Ramos (cell line): ENCODE measurements around the gene ANGEL1.

Source experiments
- in situ Hi-C: fragments of 300-500 bp; cut with MboI; formaldehyde crosslinking; loops from one replicate; pipeline ENCODE4 v1.14.3; 2022; ENCODE audit warnings: low sequenced_read_pairs; ENCODE audit not compliant: unreplicated experiment

The ANGEL1 gene

GRCh38 chr14:76780058-76780345, 32.7 kb downstream of the ANGEL1 start:
- in situ Hi-C loops: no loop called here

DNA sequence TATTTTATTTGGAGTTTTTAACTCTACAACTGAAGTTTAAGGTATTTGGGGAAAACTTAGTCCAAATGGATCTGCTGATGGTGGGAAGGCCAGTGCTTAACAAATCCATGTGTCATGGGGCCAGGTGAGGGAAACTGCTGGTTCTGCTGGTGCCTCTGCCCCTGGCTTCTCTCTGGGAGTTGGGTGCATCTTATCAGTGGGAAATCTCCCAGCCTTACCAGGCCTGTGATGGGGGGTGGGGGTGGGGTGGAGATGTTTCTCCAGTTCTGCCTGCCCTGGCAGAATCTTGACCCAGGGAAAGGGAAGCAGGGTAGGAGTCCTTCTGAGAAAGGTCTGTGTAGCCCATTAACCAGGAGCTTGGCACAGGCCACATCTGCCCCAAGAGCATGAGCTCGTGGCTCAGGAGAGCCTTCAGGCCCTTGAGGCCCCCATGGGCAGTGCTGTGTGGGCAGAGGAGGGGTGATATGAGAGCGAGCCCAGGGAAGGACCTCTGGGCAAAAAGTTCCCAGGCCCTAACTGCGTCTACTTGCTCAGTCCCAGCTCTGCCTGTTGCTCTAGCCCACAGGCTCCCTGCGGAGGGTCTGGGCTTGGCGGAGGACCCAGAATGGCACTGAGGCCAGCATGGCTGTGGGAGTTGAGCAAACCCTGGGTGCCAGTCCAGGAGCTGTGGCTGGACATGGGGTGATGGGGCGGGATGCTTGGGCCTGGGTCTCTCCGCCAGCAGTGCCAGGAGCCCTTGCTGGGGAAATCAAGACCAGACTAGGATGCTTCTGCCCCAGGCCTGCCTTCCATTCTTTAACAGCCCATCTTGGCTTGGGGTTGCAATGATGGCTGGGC, 33.2 kb downstream of the ANGEL1 start:
- in situ Hi-C loops: no loop called here

DNA sequence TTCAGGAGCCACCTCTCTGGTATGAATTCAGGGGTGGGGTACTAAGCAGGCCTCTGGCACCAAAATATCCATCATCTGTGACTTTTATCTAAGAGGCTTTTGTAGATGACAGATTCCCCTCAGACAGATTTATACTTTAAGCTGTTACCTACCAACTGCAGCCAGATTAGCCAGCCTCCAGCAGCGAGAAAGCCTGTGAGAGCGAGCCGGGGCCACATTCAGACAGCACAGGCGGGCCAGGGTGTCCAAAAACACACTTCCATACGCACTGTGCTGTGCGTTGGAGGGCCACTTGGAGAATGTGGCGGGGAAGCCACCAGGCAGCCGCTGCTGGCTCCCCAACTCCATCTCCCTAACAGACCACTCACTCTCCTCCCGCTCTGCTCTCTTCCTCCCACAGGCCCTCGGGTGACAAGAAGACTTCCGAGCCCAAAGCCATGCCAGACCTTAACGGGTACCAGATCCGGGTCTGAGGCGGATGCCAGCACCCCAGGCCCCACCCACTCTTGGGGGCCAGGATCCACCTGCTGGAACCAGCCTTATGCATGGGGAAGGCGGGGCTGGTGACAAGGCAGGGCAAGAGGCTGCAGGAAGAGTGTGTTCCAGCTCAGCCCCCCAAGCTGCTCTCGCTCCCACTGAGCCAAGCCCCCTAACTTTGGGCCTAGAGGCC, 34.0 kb downstream of the ANGEL1 start:
- in situ Hi-C loops: no loop called here

GRCh38 chr14:76777721-76778120, 35.0 kb downstream of the ANGEL1 start:
- in situ Hi-C loops: no loop called here

DNA sequence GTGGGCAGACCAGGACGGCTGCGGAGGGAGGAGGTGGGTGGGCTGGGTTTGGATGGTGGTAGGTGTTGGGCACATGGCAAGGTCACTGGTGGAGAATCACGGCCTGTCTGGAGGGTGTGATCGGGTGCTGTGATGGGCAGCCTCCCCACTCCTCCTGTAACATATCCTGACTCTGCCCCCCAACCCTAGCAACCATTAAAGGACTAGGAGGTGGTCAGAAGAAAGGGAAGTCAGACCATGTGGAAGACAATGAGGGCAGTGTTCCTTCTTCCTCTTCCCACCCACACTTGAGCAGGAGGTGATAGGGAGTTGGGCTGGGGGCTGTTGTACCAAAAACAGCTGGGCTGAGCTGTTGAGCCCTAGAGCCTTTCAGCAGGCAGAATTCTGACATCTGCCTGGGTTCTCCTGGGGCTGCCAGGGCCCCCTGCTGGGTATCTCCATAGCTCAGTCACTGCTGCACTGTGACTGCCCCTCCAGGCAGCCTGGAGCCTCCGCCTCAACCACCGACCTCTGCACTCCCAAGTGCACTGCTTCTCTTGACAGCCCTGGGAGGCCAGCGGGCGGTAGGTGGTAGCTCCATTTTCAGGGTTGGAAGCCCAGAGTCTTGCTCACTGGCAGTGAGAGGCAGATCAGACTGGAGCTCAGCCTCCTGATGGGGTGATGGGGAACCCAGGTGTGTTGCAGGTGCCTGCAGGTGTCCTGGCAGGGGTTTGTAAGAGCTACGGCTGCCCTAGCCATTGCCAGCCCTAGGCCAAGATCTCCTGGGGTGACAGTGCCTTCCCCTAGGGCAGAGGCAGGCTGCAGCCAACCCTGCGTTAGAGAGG, 36.0 kb downstream of the ANGEL1 start:
- in situ Hi-C loops: no loop called here

DNA sequence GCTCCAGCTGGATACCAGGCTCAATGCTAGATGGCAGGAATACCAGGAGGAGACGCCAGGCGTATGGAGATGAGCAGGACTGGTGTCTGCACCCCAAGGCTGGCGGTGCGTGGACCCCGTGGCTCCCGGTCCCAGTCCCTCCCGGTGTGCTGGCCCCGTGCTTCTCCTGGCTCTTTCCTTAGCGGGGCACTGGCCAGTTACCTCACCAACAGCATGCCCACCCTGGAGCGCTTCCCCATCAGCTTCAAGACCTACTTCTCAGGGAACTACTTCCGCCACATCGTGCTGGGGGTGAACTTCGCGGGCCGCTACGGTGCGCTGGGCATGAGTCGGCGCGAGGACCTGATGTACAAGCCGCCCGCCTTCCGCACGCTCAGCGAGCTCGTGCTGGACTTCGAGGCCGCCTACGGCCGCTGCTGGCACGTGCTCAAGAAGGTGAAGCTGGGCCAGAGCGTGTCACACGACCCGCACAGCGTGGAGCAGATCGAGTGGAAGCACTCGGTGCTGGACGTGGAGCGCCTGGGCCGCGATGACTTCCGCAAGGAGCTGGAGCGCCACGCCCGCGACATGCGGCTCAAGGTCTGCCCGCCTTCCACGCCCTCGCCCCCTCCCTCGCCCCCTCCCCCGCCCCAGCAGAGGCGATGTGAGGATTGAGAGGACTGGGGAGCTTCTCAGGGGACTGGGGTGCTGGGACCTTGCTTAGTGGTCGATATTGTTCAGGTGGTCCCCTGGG, 36.8 kb downstream of the ANGEL1 start:
- in situ Hi-C loops: no loop called here

GRCh38 chr14:76774821-76775694, 37.6 kb downstream of the ANGEL1 start:
- in situ Hi-C loops: no loop called here

DNA sequence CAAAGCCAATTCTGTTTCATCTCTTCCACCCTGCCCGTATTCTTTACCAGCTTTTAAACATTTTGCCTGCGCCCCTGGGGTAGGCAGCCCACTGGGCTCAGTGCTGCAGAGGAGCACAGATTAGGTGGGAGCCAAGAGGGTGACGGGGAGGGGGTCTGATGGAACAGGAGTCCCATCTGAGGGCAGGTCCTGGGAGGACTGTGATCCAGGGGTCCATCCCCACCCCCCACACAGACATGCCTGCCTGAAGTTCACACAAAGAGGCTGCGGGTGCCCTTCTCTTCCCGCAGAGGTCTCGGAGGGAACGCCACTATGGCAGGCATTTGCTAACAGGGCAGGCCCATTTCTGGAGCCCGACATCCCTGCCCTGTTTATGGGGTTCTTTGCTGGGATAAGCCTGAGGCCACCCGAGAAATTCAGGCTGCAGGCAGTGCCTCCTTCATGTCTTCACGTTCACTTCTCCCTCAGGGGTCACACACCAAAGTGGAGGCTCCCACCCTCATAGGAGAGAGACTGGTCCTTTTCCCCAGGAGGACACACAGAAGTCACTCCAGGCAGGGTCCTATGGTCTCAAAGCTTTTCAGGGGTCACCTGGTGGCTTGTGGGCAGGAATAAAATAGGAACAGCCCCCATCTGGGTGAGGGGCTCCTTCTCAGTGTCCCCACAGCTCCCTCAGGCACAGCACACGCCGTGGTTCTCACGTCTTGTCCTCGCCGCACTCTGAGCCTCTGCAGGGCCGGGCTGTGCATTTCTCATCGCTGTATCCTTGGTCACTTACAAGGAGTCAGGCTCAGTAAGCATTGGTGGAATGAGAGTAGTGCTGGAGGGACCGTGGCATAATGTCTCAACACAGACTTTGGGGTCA, 38.5 kb downstream of the ANGEL1 start:
- in situ Hi-C loops: no loop called here

GRCh38 chr14:76773188-76773885, 39.3 kb downstream of the ANGEL1 start:
- in situ Hi-C loops: no loop called here

DNA sequence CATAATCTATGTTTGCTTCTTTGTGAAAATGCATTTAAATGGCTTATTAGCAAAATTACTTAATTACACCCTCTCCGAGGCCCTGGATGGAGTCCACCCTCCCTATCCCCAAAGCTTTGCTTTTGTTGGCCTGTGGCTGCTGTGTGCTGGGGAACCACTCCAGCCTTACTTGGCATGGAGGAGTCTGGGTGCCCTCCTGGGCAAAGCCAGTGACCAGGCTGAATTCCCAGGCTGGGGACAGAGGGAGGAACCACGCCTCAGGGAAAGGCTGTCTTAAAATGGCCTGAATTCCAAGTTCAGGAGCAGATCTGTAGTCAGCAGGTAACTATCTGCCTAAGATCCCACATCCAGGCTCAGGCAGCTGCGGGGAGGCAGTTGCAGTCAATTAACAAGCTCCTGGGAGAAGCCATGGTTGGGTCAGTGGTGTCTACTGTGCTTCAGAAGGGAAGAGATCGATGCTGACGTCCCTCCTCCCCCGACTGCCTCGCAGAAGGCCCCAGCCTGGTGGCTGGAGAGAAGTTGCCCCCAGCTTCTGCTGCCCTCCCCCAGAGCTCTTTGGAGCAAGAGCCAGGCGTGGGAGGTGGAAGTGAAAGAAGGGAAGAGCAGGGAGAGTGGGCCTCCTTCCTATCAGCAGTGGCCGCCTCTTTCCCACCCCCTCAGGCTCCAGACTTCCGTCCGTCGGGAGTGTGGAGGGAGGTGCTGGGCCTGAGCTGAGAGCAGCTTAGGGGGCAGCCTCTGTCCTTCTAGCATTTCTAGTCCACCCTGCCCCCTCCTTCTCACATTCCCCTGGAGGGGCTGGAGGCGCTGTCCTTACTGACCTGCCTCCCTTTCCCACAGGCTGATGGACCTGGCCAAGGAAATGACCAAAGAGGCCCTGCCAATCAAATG, 40.1 kb downstream of the ANGEL1 start:
- in situ Hi-C loops: no loop called here

- in situ Hi-C loops: no loop called here
These were observed 41.2 kb downstream of the ANGEL1 start for GRCh38 chr14:76771437-76771980.

DNA sequence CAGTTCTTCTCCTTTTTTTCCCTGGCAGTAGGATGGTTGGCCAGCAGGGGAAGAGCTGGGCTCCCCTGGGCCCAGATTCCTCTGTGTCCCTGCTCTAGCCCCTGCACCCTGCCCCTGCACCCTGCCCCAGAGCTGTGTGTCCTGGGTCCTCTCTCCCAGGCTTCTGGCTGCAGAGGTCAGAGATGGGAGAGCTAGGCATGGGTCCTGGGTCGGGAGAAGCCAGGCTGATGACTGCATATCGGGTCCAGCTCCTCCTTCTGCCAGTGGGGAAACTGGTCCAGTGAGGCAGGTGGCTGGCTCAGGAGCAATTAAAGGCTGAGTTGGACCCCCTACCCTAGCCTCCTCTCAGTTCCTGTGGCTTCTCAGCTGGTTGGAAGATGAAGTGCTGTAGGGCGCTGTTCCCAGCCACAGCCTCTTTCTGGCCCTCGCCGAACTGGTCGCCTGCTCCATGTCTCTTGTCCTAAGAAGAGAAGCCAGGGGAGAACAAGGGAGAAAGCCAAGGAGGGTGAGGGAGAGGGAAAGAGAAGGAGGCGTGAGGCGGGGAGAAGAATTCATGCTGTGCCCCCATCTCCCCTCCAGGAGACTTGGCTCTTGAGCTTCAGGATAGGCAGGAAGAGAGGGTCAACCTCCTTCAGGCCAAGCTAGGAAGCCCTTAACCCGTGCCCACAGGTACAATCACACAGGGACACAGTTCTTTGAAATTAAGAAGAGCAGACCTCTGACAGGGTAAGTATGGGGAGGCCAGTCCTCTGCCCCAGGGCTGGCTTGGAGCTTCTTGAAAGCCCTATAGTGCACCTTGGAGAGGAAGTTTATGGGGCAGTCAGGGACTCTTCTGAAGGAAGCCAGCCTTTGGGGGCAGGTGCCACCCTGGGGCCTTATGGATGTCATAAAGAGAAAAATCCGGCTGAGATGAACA, 41.9 kb downstream of the ANGEL1 start:
- in situ Hi-C loops: no loop called here

- in situ Hi-C loops: no loop called here
These were observed 42.9 kb downstream of the ANGEL1 start for GRCh38 chr14:76769636-76770292.

GRCh38 chr14:76768671-76769500, 43.8 kb downstream of the ANGEL1 start:
- in situ Hi-C loops: no loop called here
